NCI-H2107 (cell line): ENCODE data around the gene CYP4F2.
"Not testable (repeated sequence)": the region's sequence is repeated elsewhere in the genome, so short reads cannot be mapped to it uniquely, and the experiment has no call there.

Source experiments
- DNase-seq: peaks from one replicate; lab custom pipeline; 2025; lab: John Stamatoyannopoulos, UW

CYP4F2 gene

DNA sequence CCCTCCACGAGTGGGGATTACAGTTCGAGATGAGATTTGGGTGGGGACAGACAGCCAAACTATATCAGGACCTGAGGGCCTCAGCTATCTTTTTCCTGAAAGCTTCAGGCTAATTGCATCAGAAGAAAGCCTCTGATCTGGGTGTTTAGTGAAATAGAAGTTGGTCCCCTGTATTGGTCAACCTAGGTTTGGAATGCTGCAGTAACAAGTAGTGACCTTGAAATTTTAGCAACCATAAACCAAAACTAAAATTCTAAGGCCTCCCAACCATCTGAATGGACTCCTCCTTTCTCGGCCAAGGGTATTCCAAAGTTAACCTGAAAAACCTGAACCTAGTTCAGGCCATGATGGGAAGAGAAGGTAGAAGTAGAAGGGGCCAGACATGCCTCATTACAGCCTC is 47.5 kb downstream of the CYP4F2 start:
- DNase-seq: no peak

DNA sequence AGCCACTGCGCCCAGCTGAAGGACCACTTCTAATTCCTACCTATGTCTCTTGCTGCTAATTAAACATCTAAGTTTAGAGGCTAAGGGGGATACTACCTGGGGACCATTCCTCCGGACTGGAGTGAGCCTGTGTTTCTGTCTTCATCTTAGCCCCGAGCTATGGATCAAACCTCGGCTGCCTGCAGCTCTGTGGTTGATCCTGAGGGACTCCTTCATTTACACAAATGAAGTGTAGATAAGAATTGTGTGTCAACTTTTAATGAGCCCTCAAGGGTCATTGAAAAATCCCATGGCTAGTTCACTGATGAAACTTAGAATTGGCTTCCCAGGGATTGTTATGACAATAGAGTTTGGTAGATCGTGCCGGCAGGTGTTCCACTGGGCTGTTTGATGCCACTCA is 51.0 kb downstream of the CYP4F2 start:
- no peak for DNase-seq

DNA sequence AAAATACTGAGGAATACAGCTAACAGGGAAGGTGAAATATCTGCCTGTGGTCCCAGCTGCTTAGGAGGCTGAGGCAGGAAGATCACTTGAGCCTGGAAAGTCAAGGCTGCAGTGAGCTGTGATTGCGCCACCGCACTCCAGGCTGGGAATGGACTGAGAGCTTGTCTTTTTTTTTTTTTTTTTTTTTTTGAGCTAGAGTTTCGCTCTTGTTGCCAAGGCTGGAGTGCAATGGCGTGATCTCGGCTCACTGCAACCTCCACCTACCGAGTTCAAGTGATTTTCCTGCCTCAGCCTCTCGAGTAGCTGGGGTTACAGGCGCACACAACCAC is 54.0 kb downstream of the CYP4F2 start:
- DNase-seq: not testable (repeated sequence)

DNA sequence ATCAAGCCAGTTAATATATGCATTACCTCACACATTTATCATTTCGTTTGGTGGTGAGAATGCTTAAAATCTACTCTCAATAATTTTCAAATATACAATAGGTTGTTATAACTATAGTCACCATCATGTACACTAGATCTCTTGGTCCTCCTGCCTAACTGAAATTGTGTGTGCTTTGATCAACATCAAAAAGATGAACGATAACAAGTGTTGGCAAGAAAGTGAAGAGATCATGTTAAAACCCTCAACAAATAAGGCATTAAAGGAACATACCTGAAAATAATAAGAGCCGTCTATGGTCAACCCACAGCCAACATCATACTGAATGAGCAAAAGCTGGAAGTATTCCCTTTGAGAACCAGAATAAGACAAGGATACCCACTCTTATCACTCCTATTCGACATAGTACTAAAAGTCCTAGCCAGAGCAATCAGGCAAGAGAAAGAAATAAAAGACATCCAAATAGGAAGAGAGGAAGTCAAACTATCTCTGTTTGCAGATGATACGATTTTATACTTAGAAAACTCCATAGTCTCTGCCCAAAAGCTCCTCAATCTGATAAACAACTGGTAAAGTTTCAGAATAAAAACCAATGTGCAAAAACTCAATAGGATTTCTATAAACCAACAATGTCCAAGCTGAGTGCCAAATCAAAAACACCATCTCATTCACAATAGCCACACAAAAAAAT is 54.5 kb downstream of the CYP4F2 start:
- DNase-seq: no peak

DNA sequence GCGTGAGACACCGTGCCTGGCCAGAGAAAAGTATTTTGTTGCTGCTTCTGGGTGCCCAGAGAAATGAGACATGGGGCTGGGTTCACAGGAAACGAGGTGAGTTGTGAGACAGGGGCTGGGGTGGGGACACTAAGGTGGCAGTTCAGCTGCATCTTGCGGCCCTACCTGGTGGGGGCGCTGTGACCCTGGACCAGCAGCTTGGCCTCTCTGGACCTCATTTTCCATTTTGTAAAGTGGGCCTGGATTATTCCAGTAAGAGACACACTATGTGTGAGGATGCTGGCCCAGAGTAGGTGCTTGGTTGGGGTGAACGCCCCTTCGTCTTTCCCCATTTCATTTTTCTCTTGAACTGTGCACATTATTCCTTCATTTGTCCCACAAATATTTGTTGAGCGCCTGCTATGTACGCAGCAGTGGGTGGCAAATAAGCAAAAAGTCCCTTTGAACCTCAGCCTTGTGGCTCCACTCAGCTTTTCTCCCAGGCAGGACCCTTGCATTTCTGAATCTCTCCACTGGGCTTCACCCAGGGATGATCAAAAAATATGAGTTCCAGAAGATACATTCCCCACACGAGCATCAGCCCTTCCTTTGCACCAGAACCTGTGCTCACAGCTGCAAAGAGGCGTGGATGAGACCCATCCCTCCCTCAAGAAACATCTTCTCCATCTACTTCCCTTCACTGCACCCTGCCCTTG is 55.9 kb downstream of the CYP4F2 start:
- no peak for DNase-seq

DNA sequence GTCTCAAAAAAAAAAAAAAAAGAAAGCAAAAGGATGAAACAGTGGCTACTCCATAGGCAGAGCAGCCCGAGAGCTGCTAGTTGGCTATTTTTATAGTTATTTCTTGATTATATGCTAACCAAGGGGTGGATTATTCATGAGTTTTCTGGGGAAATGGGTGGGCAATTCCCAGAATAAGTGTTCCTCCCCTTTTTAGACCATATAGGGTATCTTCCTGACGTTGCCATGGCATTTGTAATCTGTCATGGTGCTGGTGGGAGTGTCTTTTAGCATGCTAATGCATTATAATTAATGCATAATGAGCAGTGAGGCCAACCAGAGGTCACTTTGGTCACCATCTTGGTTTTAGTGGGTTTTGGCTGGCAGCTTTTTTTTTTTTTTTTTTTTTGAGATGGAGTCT is 57.0 kb downstream of the CYP4F2 start:
- DNase-seq: no peak

DNA sequence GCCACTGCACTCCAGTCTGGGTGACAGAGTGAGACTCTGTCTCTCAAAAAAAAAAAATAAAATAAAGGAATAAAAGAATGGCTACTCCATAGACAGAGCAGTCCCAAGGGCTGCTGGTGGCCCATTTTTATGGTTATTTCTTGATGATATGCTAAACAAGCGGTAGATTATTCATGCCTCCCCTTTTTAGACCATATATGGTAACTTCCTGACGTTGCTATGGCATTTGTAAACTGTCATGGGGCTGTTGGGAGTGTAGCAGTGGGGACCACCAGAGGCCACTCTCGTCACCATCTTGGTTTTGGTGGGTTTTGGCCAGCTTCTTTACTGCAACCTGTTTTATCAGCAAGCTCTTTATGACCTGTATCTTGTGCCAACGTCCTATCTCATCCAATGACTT is 58.0 kb downstream of the CYP4F2 start:
- DNase-seq: not testable (repeated sequence)

DNA sequence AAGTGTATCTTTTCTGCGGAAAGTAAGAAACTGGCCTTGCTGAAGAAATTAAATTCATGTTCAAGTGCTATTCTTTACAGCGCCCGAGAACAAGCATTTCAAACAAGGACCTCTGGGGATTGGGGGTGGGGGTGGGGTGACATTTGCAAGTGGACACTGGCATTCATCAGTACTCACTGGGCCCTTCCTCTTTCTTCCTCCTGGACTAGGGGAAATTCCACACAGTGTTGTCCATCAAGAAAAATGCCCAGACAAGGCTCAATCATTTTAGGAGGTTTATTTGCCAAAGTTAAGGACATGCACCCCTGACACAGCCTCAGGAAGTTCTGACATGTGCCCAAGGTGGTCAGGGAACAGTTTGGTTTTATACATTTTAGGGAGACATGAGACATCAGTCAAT is 59.5 kb downstream of the CYP4F2 start:
- no peak for DNase-seq

DNA sequence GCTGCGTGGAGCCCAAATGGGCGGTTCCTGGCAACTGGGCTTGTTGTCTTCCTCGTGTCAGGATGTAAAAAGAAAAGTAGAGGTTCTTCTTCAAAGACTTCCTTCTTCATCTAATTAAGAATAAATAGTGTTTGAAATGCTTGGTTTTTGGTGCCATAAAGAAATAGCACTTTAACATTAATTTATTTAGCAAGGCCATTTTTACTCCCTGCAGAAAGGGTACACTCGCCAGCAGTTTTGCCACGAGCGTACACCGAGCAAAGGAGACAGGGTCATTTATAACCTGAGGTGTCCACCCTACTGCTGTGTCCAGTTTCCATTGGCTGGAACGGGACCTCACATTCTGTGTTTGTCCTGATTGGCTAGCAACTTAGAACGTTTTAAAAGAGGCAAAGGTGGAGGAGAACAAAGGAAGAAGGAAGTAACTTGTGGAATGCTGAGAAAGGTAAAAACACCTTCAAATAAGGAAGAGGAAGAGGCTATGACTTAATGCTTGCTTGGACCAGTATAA is 60.6 kb downstream of the CYP4F2 start:
- DNase-seq: no peak

DNA sequence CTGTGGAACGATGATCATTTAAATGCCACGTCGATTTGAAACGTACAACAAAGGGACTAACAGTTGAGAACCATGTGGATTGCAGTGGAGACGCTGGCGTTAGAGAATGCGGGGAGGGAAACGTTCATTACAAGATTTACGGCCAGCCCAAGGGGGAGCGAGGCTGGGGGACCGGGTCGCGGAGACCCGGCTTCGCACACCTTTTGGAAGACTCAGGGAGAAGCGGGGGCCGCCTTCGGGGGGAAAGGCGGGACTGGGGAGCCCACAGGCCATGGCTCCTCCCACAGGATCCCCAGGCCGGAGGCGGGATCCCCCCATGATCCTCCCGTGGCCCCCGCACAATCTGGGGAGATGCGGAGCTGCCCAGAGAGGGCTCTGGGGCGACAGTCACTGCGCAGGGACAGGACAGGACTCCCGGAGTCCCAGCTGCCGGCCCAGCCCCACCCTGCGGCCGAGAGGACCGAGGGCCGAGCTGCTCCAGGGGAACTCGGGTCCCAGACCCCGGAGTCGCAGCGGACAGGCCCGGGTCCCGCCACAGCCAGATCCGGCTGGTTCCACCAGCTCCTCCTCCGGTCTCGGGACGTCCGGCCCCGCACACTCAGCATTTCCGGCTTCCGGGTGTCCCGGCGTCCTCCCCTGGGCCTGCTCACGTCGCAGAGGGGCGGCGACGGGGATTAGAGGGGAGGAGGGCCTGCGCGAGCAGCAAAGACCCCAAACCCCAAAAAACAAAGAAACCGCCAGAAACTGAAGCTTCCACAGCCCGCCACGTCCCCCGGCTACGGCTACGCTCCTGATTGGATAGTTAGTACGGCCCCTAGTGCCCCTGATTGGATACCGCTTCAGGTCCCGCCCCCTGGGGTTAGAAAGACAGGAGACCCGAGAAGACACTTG is 61.3 kb downstream of the CYP4F2 start:
- DNase-seq: peak; percentile 60

DNA sequence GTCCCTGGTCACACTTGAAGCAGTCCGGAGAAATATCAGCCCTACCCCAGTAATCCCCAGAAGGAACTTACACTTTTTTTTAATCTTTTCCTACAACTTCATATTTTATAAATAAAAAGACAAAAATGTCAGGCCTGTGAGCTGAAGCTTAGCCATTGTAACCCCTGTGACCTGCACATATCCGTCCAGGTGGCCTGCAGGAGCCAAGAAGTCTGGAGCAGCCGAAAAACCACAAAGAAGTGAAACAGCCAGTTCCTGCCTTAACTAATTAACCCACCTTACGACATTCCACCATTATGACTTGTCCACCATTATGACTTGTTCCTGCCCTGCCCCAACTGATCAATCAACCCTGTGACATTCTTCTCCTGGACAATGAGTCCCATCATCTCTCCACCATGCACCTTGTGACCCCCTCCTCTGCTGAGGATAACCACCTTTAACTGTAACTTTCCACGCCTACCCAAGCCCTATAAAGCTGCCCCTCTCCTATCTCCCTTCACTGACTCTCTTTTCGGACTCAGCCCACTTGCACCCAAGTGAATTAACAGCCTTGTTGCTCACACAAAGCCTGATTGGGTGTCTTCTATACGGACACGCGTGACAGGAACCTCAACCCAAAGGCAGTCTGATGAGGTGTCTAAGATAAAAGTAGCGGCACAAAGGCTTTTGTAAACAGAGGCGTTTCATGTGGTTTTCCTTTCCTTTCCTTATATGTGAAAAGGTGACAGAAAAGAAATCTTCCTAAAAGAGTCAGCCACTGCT is 62.1 kb downstream of the CYP4F2 start:
- not testable (repeated sequence) for DNase-seq

DNA sequence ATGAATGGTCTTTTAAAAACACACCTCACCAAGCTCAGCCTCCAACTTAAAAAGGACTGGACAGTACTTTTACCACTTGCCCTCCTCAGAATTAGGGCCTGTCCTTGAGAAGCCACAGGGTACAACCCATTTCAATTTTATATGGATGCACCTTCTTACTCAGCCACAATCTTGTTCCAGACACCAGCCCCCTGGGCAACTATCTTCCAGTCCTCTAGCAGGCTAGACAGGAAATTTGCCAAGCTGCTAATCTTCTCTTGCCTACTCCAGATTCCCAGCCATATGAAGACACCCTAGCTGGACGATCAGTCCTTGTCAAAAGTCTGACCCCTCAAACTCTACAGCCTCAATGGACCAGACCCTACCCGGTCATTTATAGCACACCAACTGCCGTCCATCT is 63.6 kb downstream of the CYP4F2 start:
- not testable (repeated sequence) for DNase-seq

DNA sequence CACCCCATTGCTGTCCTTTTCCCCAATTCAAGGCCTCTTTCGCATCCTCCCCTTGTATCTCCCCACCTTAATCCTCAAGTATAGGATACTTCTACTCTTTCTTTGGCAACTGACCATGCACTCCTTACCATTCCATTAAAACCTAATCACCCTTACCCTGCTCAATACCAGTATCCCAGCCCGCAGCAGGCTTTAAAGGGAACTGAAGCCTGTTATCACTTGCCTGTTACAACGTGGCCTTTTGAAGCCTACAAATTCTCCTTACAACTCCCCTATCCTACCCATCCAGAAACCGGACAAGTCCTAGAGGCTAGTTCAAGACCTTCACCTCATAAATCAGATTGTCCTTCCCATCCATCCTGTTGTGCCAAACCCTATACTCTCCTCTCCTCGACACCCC is 66.2 kb downstream of the CYP4F2 start:
- DNase-seq: no peak

DNA sequence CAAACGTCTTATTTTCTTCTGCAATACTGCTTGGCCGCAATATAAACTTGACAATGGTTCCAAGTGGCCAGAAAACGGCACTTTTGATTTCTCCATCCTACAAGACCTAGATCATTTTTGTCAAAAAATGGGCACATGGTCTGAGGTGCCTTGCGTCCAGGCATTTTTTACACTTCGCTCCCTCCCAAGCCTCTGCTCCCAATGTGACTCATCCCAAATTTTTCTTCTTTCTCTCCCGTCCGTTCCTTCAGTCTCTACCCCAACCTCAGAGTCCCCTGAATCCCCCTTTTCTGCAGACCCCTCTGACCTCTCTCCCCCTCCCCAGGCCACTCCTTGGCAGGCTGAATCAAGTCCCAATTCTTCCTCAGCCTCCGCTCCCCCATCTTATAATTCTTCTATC is 68.1 kb downstream of the CYP4F2 start:
- no peak for DNase-seq

DNA sequence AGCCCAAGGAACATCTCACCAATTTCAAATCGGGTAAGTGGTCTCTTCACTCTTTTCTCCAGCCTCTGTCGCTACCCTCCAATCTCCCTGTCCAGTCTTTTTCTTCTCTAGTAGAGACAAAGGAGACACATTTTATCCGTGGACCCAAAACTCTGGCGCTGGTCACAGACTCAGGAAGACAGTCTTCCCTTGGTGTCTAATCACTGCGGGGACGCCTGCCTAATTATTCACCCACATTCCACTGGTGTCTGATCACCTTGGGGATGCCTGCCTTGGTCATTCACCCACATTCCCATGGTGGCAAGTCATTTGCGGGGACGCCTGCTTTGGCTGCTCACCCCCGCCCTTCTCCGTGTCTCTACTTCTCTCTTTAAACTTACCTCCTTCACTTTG is 68.6 kb downstream of the CYP4F2 start:
- no peak for DNase-seq

DNA sequence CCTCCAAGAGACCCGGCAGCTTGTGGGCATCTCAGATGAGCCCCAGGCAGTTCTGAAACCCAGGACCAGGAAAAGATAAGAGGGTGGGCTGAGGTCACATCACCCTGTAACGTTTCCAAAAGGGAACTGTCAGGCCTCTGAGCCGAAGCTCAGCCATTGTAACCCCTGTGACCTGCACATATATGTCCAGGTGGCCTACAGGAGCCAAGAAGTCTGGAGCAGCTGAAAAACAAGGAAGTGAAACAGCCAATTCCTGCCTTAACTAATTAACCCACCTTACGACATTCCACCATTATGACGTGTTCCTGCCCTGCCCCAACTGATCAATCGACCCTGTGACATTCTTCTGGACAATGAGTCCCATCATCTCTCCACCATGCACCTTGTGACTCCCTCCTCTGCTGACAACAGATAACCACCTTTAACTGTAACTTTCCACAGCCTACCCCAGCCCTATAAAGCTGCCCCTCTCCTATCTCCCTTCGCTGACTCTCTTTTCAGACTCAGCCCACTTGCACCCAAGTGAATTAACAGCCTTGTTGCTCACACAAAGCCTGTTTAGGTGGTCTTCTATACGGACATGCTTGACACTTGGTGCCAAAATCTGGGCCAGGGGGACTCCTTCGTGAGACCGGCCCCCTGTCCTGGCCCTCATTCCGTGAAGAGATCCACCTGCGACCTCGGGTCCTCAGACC is 69.1 kb downstream of the CYP4F2 start:
- not testable (repeated sequence) for DNase-seq

DNA sequence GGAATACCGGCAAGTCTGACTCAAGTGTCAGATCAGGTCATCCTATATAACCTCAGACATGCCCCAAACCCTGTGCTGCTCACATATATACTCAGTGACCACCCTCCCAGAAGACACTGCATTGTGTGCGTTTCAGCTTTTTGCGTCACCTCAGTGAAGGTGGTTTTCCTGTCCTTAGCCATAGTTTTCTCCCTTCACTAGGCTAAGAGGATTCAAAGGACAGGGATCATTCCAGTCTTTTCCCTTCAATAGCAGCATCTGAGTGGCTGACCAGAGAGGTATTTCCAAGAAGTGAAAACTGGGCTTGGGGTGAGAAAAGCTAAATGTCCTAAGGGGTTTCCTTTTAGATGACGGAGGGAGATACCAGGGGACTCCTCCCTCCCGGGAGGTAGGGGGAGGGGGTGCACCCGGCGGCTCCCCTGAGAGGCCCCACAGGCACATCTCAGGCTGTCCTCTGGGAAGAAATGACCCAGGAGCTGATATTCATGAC is 69.7 kb downstream of the CYP4F2 start:
- DNase-seq: no peak
